ENCODE measurements around the gene AKR1C1. TPM values are rescaled to one million over a fixed set of nuclear protein-coding genes. Genes with fewer than 3 reads are reported as not detected.
"Not testable (repeated sequence)": the region's sequence is repeated elsewhere in the genome, so short reads cannot be mapped to it uniquely, and the experiment has no call there.

Gene AKR1C1
- total RNA-seq, 1 experiment from 2014 or later = 1.7 TPM

DNA sequence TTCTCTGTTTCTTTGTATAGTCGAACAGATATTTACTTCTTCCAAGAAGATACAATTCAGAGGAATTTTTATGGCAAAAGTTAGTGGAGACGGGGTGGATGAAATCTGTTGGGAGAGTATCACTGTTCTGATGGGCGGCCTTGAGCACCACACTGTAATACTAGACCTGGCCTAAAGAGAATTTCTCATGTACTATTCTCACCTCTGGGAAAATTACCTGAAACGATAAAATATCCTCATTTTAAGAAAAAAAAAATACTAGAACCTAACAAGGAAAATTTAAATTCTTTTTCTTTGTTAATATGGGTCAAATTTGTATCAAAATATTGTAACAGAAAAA, 570 bp downstream of the AKR1C1 start:
- DNase-seq; H3K27me3 ChIP-seq (ENCODE audit: control insufficient read depth, insufficient read depth, low read length); H3K4me3 ChIP-seq (ENCODE audit: insufficient read depth, low read depth, low read length); H3K36me3 ChIP-seq (replicated peaks; ENCODE audit: control insufficient read depth, insufficient read depth, low read length): not testable (repeated sequence)

DNA sequence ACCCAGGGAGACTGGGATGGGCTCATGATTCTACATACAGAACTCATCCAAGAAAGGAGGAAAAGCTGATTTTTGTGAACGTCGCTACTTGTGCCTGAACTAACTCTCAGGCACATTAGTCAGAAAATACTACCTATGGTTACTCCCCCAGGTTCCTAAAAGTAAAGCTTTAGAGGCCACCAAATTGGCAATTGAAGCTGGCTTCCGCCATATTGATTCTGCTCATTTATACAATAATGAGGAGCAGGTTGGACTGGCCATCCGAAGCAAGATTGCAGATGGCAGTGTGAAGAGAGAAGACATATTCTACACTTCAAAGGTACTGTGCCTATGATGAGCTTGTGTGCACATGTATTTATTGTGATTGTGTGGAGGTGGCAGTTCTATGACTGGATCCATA, 2.5 kb downstream of the AKR1C1 start:
- H3K36me3 ChIP-seq (replicated peaks; ENCODE audit: control insufficient read depth, insufficient read depth, low read length); H3K27me3 ChIP-seq (ENCODE audit: control insufficient read depth, insufficient read depth, low read length); H3K4me3 ChIP-seq (ENCODE audit: insufficient read depth, low read depth, low read length); DNase-seq: not testable (repeated sequence)

DNA sequence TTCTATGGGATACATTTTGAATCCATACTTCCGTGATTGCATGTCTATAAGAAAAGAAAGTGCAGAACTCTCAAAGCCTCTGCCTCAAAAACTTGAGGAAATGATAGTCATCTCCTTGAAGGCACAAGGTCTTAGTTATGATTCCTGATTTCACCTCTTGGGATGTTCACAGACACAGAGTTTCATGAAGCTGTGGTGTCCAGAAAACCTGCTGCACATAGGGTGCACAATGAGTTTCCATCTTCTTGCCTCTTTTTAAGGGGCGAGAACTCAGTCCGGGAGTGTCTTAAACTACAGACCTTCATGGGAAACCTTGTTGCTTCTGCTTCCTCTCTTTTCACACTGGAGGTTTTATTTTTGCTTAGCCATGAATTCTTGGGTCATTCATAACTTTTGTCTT, 4.0 kb downstream of the AKR1C1 start:
- DNase-seq; H3K36me3 ChIP-seq (replicated peaks; ENCODE audit: control insufficient read depth, insufficient read depth, low read length); H3K27me3 ChIP-seq (ENCODE audit: control insufficient read depth, insufficient read depth, low read length); H3K4me3 ChIP-seq (ENCODE audit: insufficient read depth, low read depth, low read length): not testable (repeated sequence)

DNA sequence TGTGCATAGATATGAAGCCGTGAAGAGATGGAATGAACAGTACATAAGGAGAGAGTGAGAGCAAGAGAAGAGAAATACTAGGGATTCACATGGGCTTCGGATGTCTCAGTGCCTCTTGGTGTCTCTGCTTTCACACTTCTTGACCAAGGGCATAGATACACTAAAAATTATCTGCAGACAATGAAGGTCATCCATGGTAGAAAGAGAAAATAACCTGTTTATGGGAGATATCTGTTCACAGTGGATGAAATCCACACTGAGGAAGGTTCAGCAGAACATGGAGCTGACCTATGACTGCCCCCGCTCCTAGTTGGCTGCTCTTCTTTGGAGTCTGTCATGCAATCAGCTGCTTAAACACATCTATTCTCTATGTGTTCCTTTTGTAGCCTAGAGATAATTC, 6.1 kb downstream of the AKR1C1 start:
- not testable (repeated sequence) for H3K36me3 ChIP-seq (replicated peaks; ENCODE audit: control insufficient read depth, insufficient read depth, low read length); H3K27me3 ChIP-seq (ENCODE audit: control insufficient read depth, insufficient read depth, low read length); DNase-seq; H3K4me3 ChIP-seq (ENCODE audit: insufficient read depth, low read depth, low read length)

DNA sequence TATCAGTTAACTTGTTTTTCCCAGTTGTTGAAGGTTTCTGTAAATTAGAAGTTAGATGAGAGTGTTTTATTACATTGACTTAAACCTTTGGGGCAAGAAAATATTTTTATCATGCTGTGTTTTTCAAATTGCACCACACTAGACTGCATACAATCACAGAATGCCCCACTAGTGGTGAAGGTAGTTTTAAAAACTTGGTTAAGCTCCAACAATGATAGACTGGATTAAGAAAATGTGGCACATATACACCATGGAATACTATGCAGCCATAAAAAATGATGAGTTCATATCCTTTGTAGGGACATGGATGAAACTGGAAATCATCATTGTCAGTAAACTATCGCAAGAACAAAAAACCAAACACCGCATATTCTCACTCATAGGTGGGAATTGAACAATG, 7.1 kb downstream of the AKR1C1 start:
- not testable (repeated sequence) for H3K4me3 ChIP-seq (ENCODE audit: insufficient read depth, low read depth, low read length); H3K36me3 ChIP-seq (replicated peaks; ENCODE audit: control insufficient read depth, insufficient read depth, low read length); H3K27me3 ChIP-seq (ENCODE audit: control insufficient read depth, insufficient read depth, low read length); DNase-seq

DNA sequence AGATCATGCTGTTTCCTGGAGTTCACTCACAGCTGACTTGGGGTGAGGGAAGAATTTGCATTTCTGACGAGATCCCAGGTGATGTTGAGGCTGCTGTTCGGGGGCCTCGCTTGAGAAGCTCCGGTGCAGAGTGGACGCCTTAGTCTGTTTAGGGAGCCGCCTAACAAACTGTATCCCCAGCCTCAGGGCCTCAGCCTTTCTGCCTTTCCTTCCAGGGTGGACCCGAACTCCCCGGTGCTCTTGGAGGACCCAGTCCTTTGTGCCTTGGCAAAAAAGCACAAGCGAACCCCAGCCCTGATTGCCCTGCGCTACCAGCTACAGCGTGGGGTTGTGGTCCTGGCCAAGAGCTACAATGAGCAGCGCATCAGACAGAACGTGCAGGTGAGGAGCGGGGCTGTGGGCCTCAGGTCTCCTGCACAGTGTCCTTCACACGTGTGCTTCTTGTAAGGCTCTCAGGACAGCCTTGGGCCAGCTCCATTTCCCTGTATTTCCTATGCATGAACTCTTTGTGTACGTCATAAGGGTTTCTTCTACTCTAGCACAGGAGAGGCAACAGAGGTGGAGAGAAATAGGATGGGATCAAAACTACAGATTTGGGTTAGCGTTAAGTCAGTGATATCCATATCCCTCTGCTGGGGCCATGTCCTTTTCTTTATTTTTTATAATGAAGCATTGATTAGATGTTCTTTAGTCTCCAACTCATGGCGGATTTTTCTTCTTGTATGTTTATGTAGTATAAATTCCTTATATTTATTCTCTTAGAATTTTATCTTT, 9.3 kb downstream of the AKR1C1 start:
- H3K27me3 ChIP-seq (ENCODE audit: control insufficient read depth, insufficient read depth, low read length); H3K4me3 ChIP-seq (ENCODE audit: insufficient read depth, low read depth, low read length); H3K36me3 ChIP-seq (replicated peaks; ENCODE audit: control insufficient read depth, insufficient read depth, low read length); DNase-seq: not testable (repeated sequence)

DNA sequence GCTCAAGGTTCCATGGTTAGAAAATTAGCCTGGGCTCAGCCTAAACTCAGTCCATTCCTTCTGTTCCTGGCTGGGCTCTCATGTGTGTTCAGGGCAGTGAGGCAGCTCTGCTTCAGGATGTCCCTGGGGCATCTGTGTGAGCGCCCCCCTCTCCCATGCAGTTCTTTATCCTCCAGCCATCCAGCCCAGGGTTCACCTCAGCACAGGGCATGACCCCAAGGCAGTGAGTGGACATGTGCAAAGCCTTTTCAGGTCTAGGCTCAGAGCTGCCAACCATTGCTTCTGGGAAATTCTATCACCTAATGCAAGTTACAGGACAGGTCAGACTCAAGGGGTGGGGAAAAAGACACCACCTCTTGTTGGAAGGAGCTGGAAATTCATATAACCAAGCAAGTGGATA, 10.1 kb downstream of the AKR1C1 start:
- H3K4me3 ChIP-seq (ENCODE audit: insufficient read depth, low read depth, low read length); DNase-seq; H3K27me3 ChIP-seq (ENCODE audit: control insufficient read depth, insufficient read depth, low read length); H3K36me3 ChIP-seq (replicated peaks; ENCODE audit: control insufficient read depth, insufficient read depth, low read length): not testable (repeated sequence)

DNA sequence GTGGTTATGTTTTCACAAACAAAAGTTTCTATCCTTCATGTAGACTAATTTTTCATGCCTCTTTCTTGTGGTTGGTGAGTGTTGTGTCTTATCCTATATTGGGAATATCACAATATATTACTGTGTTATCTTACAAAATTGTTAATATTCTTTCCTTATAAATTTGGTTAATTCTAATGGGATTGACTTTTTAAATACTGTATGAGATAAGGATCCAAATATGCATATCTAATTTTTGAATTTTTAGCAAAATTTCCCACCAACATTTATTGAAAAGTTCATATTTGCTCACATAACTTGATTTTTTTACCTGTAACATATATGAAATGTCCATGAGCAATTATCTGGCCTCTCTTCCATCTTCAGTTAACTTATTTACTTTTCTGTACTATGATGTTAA, 11.2 kb downstream of the AKR1C1 start:
- not testable (repeated sequence) for DNase-seq; H3K27me3 ChIP-seq (ENCODE audit: control insufficient read depth, insufficient read depth, low read length); H3K4me3 ChIP-seq (ENCODE audit: insufficient read depth, low read depth, low read length); H3K36me3 ChIP-seq (replicated peaks; ENCODE audit: control insufficient read depth, insufficient read depth, low read length)

DNA sequence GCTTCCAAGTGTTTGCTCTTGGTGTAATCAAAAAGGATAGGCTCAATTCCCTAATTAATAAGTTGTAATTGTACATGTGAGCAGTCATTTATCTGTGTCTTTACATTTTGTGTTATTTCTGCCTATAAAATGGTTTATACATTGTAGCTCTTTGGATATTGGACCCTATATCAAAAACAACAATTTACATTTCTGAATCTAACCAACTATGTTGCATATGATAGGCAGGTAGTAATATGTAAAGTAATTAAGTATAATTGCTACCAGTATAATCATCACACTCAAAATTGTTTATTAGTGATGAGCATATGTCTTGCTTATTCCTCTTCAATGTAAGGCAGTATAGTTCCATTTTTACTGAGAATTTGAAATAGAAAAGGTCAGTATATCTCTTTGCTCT, 13.8 kb downstream of the AKR1C1 start:
- Histone ChIP-seq H3K27me3 (ENCODE audit: control insufficient read depth, insufficient read depth, low read length) (no peaks in the 10 kb centered on the region), H3K36me3 (replicated peaks; ENCODE audit: control insufficient read depth, insufficient read depth, low read length) (no peaks in the 10 kb centered on the region)

DNA sequence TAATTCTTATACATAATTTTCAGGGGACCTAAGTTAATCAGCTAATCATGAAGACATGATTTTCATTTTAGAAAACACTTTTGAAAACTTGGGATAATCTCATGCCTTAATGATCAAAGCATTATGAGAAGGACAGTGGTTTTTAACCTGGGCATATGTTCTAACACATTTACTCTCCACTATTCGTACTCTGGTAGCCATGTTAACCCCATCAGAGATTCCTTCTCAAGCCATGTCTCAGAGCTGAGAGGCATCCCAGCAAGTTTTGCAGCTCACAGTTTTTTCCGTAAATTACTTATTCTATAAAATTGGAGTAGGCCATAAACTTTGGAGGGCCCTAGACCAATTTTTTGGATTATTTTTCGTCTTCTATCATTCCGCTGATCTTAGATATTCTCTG, 15.7 kb downstream of the AKR1C1 start:
- Histone ChIP-seq H3K27me3 (ENCODE audit: control insufficient read depth, insufficient read depth, low read length) (no peaks in the 10 kb centered on the region), H3K36me3 (replicated peaks; ENCODE audit: control insufficient read depth, insufficient read depth, low read length) (no peaks in the 10 kb centered on the region), H3K4me3 (ENCODE audit: insufficient read depth, low read depth, low read length) (no peak overlapping the region)
- DNase-seq = no peak

More for the DNA sequence above, 13.8 kb downstream of the AKR1C1 start:
- no peak overlapping the region for H3K4me3 ChIP-seq (ENCODE audit: insufficient read depth, low read depth, low read length)
- no peak for DNase-seq

DNA sequence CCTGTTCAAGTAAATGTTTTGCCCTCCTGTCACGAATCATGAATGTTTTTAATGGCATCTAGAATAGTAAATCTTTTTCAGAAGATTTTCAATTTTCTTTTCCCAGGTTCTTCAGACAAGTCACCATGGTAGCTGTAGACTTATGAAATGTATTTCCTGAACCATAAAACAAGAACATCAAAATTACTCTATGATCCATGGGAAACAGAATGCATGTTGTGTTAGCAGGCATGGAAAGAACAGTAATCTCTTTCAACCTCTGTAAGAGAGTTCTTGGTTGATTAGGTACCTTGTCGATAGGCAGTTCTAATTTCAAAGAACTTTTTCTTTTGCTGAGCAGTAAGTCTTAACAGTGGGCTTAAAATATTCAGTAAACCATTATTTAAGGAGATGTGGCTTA, 17.6 kb downstream of the AKR1C1 start:
- DNase-seq = no peak
- H3K27me3 ChIP-seq (ENCODE audit: control insufficient read depth, insufficient read depth, low read length) = no peaks in the 10 kb centered on the region
- no peak overlapping the region for H3K4me3 ChIP-seq (ENCODE audit: insufficient read depth, low read depth, low read length)
- H3K36me3 ChIP-seq (replicated peaks; ENCODE audit: control insufficient read depth, insufficient read depth, low read length) = no peaks in the 10 kb centered on the region

DNA sequence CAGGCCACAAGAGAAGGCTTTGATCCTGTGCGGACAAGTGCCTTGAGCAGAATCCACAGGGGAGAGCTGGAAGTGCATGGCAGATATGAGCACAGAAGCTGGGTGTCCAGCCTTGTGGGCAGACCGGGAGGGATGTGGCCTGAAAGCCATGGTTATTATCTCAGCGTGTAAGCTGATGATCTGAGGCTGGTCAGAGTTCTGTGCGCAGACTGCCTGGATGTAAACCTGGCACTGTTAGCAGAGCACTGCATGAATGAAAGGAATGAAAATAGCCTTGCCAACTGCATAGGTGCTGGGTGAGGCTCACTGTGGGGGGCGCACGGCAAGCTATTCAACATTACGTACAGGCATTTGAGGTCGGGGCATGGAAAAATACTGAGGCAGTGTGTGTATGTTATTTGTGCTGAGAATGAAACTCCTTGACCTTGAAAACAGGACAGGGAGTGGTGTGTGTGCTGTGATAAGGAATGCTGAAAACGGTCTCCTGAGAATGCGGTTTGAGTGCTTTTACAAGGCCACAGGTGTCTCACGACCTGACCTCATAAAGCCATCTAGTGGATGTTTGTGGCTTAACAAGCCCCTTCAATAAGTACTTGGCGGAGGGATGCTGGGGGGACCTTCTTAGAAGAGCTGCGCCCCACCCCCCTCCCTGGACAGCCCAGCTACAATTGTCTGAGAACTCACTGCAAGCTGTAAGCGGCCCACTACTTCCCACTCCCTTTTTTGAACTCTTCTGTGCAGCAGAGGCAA, 18.7 kb downstream of the AKR1C1 start:
- Histone ChIP-seq H3K36me3 (replicated peaks; ENCODE audit: control insufficient read depth, insufficient read depth, low read length) (no peaks in the 10 kb centered on the region), H3K4me3 (ENCODE audit: insufficient read depth, low read depth, low read length) (no peak overlapping the region), H3K27me3 (ENCODE audit: control insufficient read depth, insufficient read depth, low read length) (no peaks in the 10 kb centered on the region)
- peak; percentile 47 for DNase-seq

DNA sequence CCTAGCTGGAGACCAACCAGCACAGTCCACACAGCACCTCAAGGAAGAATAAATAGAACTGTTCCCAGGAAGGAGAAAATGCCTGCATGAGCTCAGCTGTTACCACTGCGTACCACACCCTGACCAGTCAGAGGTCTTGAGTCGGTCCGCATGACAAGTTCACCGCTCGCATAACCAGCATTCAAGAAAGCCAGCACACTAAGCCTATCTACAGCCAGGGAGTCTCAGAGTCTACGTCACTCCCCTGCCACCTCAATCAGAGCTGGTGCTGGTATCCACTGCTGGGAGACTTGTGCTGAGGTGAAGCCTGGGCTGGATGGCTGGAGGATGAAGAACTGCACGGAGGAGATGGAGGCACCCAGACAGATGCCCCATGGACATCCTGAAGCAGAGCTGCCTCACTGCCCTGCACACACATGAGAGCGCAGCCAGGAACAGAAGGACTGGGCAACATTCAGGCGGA, 19.6 kb downstream of the AKR1C1 start:
- Histone ChIP-seq H3K27me3 (ENCODE audit: control insufficient read depth, insufficient read depth, low read length) (no peaks in the 10 kb centered on the region), H3K36me3 (replicated peaks; ENCODE audit: control insufficient read depth, insufficient read depth, low read length) (no peaks in the 10 kb centered on the region), H3K4me3 (ENCODE audit: insufficient read depth, low read depth, low read length) (no peak overlapping the region)
- DNase-seq = no peak

DNA sequence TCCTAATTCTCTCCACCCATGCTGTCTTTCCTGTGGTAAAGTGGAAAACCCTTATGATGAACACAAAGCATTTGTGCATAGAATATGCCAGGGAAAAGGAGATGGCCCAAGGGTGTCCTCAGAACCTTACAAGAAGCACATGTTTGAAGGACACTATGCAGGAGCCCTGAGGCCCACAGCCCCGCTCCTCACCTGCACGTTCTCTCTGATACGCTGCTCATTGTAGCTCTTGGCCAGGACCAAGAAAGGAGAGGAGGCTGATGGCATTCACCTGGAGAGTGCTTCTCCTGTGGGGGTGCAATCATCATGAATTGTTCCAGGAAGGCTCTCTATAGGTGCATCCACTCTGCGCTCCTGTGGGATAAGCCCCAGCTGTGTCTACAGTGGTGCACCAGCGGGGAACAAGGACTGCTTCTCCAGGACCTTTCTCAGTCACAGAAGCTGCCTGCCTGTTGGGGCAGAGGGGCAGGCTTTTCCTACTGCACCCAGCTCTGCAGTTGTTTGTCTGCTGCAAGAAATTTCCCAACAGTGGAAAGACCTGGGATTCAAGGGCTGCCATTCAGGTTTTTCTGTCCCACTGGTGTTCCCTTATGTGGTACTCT, 20.5 kb downstream of the AKR1C1 start:
- Histone ChIP-seq H3K27me3 (ENCODE audit: control insufficient read depth, insufficient read depth, low read length) (no peaks in the 10 kb centered on the region), H3K4me3 (ENCODE audit: insufficient read depth, low read depth, low read length) (no peak overlapping the region), H3K36me3 (replicated peaks; ENCODE audit: control insufficient read depth, insufficient read depth, low read length) (no peaks in the 10 kb centered on the region)
- DNase-seq = no peak

DNA sequence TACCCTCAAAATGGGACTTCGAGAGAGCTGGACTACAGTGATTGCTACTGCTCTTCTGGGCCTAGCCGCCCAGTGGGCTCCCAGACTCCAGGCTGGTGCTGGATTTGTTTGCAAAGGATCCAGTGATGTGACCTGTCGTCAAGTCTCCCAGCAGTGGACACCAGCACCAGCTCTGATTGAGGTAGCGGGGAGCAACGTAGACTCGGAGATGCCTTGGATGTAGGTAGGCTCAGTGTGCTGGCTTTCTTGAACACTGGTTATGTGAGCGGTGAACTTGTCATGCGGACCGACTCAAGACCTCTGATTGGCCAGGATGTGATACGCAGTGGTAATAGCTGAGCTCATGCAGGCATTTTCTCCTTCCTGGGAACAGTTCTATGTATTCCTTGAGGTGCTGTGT, 21.0 kb downstream of the AKR1C1 start:
- Histone ChIP-seq H3K4me3 (ENCODE audit: insufficient read depth, low read depth, low read length) (no peak overlapping the region), H3K36me3 (replicated peaks; ENCODE audit: control insufficient read depth, insufficient read depth, low read length) (no peaks in the 10 kb centered on the region), H3K27me3 (ENCODE audit: control insufficient read depth, insufficient read depth, low read length) (no peaks in the 10 kb centered on the region)
- no peak for DNase-seq
